HG02852 (cell line): ENCODE results near the gene MAMSTR.
A peak's percentile ranks its signal among the peaks of the same experiment; 100 is the strongest.

ENCODE experiments used
- ATAC-seq: cut with Tn5 transposase; IDR thresholded peaks from one replicate; pipeline ENCODE4 v1.9.1; 2021; ENCODE audit warnings: mild to moderate bottlenecking, moderate library complexity; ENCODE audit not compliant: unreplicated experiment

MAMSTR gene

DNA sequence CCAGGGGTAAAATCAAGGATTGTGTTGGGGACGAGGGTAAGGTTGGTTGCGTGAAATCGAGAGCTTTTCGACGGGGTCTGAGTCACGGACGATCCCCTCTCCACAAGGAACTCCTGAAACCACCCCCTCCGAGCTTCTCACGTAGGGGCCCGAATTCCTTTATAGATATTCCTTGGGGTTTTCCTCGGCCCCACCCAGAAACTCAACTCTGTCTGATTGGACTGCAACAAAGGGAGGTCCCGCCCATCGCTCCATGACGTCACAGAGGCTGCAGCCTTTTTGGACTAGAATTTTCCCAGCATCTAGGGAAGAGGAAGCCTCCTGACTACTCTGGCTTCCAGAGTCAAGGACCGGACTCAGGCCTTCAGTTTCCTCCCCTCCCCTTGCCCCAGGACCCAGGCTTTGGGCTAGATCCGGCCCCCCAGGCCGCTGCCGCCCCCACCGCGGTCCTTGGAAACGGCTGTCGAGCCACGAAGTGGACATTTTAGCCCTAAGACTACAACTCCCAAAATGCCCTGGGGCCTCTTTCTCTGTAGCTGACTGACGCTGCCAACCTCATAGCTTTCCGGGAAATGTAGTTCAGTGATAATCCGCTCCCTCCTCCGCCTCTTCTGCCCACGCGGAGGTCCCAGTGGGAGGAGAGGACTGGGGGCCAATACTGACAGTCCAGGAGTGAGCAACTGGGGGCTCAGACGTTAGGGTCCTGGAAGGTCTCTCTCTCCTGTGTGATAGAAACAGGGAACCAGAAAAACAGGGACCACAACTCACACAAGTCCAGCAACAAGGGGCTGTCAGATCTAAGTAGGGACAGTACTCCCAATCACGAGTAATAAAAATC, 27.4 kb upstream of the MAMSTR start, which contains the start of gene IZUMO1:
Gene IZUMO1 (minus strand): TSS at position 172 of the 838 bp plus-strand sequence. CDS start 1,050 bp downstream, outside the sequence.
- ATAC-seq, result no peak

DNA sequence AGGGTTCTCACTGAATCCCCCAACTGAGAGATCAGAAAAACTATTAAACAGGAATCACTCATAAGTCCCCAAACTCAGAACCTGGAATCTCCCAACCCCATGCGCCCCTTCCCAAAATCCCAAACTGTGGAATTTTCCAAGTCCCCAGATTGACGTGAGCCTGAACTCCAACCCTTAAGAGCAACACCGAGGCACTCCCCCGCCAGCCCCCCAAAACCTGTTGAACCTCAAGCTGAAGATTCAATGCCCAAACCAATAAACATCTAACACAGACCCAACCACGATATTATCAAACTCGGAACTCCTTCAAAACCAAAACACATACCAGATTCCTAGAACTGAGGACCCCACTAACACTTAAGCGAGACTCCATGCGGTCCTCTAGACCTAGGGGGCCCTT, 26.6 kb upstream of the MAMSTR start:
- no peak for ATAC-seq

DNA sequence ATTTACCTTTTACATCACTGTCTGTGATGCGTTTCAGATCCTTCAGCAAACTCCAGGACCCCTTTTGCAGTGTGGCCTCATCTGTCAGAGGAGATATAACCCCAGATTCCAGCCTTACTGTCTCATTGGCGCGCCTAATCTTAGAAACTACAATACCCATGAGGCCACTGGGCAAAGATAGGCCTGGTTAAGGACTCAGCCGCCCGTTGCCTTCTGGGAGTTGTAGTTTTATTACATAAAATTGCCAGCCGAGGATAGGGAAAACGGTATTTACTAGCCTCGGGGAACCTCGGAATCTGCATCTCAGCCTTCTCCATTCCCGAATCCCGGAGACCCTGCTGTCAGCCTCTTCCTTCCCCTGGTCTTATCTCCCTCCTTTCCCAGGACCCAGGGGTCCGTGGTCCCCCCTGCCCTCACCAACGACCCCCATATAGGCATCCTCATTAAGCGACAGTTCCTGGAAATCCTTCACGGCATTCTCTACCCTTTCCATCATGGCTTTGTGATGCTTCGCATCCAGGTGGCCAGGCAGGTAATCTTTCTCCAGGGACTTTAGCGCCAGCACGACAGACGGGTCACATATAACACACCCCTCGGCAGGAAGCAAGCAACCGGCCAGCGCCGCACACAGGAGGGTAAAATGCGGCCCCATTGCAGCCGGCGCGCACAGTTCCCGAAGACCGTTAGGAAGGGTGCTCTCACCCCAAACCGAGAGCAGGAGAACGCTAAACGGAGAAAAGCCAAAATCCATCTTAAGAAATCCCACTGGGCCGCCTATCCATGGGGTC, 25.9 kb upstream of the MAMSTR start:
- ATAC-seq, result no peak

DNA sequence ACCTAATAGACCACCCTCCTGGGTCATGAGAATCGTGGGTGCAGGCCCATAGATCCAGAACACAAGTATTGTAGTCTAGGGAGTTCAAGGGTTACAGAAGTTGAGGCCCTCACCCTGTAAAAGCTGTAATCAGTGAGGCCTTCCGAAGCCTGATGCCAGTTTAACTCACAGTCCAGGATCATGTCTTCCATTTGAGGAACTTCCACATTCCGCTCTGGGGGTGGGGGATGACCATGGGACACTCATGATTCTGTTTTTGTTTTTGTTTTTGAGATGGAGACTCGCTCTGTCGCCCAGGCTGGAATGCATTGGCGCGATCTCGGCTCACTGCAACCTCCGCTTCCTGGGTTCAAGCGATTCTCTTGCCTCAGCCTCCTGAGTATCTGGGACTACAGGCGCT, 22.6 kb upstream of the MAMSTR start:
- ATAC-seq, result no peak

DNA sequence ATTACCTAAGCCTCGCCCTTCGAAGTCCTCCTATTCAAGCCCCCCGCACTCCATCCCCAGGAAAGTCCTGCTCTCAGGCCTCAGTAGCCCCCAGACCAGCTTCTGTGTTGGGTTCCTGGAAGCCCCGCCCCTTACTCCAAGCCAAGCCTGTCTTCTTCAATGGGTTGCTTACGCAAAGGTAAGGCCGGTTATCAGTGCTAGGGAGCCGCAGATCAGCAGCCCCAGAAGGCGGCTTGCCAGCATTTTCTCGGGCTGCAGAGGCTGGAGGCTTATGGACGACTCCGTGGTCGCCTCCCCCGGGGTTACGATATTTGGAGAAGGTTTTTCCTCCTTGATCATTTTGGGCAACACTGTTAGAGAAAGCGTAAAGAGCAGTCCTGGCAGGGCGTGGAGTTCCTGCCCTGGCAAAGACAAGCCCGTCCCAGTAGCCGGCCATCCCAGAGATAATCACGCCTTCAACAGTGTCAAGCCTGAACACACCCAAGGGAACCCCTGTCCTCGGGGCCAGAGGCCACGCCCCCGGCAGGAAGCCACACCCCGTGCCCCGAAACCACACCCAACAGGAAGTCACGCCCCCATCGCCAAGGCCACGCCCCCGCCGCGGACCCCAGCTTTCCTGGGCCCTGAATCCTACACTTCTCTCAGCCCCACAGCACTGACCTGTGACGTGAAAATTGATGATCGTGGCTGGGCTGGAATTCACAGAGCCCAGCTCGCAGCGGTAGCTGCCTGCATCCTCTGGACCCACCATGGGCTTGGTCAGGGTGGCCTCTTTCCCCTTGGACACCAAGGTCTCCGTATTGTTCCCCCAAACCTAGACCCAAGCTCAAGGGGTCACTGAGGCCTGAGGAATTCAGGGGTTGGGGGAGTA, 21.8 kb upstream of the MAMSTR start:
- no peak for ATAC-seq

DNA sequence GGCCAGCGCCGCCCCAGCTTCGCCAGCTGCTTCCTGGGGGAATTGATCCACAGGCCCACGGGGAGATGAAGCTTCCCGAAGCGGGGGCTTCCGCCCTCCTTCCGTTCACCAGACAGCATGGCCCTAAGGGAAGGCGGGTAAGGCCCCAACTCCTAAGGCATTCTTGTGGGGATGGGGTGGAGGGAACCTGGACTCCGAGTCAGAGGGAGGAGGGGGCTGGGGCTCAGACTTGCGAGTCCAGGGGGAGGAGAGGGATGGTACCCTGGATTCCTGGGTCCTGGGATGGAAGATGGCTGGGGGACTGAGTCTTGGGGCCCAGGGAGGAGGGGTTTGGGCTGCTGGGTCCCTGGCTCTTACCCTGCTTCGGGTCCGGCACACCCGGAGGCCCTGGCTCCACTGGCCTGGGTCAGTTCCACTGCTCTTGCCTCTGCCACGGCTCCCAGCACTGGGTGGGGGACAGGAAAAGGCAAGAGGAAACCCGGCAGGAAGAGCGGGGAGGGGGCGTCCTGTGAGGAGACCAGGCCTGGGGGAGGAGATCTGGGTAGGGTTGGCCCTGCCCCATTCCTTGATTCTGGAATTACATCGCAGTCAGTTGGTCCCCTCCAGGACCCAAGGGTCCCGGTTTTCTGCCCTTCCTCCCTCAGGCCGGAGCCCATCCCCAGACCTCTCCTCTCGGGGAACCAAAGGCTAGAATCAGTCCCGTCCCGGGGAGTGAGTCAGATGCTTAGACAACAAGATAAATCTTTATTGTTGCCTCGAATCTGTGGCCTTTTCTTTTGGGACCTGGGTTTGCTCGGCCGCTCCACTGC, 20.8 kb upstream of the MAMSTR start, which contains the start of gene RASIP1:
Gene RASIP1 (minus strand): TSS at position 447 of the 809 bp plus-strand sequence. CDS start 328 bp downstream, at position 119.
- no peak for ATAC-seq

DNA sequence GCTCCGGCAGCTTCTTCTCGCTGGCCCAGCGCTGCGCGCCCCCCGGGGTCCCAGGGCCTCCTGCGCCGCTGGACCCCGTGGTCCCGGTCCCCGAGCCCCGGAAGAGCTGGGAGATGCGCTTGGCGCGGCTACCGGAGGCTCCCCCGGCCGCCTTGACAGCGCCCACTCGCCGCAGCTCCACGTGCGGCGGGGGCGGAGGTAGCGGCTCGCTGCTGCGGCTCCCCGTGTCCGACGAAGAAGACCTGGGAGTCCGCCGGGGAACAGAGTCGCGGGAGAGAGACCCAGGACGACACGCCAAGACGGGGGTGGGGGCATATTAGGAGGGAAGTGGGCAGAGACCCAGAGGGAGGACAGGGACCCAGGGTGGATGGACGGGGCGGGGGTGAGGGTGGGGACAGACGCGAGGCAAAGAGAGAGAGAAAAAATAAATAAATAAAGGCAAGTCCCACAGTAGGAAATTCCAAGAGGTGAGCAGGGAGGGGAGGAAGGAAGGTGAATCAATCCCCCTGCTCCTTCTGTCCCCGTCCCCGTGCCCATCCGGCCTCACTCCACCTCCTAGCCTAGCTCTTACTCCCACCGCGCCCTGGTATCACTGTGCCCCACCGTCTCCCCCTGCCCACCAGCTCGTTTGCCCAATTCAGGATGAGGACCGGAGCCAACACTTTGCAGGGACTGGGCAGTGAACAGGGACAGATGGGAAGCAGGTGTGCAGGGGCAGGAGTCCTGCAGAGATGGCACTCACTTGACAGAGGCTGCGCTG, 20.1 kb upstream of the MAMSTR start:
- ATAC-seq, result no peak

DNA sequence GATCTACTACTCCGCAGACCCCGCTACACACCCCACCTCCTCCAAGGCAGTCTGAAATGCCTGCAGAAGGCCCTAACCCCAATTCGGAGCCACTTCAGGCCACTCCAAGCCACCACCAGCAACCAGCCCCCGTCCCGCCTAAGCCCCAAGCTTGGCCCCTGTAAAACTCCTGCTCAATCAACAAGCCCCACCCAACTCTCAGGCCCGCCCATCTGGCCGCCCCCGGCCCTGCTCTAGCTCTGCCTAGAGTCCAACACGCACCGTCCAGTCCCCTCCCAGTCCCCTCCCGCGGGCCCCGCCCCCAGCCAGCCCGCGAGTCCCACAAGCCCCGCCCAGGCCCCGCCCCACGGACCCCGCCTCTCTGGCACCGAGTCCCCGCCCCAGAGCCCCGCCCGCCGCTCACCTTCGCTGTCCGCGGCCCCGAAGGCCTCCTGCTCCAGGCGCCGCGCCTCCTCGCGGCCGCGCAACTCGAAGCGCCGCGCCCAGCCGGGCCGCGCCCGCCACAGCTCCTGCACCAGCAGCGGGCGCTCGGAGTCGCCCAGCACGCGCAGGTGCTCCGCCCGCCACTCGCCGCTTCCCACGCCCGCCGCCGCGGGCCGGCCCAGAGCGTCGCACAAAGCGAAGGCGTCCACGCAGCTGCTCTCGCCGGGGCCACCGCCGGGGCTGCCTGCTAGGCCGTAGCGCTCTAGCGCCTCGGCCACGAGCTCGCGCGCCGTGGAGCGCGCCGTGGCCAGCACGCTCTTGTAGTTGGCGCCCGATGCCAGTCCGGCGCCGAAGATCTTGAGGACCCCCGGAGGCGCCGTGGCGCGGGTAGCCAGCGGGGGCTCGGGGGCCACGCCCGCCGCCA, 19.3 kb upstream of the MAMSTR start:
- peak; percentile 70 for ATAC-seq

DNA sequence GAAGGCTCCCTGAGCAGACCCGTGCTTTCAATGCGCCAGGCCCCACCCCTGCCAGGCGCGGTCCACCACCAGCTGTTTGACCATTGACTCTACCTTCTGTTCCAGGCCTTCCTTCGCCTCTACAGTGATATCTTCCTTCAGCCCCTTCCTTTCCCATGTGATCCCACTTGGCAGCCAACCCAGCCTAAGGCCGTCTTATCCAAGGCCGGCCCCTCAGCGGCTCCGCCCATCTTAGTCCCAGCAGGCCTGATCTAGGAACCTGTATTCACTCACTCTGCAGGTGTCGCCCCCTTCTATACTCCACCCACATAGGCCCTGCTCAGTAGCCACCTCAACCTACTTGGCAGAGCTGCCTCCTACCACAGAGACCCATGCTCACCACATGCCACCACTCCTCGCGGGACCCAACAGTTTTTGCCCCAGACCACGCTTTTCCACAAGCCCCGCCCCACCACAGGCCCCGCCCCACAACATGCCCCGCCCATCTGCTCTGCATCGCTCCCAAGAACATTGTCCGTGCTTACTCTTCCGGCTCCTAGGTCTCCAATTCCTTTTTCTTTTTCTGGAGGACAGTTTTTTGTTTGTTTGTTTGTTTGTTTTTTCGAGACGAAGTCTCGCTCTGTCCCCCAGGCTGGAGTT, 18.0 kb upstream of the MAMSTR start:
- no peak for ATAC-seq

DNA sequence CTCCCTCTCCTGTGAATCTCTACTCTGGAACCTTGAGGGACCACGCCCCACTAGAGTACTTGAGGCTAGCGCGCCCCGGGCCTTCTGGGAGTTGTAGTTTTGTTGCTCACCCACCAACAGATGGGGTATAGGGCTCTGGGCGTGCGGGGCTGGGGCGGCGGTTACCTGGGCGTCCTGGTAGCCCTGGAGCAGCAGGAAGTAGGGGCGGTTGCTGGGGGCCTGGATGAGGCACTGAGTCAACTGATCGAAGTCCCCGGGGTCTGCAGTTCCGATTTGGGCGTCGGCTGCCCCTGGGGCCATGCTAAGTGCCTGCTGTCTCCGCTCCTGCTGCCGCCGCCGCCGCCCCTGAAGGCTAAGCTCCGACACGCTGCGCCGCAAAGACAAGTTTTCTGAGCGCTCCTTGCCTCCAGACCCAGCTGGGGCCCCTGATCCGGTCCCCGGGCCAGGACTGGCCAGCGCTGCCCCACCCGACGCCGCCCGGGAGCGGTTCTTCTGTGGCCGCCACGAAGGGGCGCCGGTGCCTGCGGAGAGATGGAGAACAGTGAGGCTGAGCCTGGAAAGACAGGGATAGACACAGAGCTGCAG, 15.6 kb upstream of the MAMSTR start:
- ATAC-seq, result no peak

DNA sequence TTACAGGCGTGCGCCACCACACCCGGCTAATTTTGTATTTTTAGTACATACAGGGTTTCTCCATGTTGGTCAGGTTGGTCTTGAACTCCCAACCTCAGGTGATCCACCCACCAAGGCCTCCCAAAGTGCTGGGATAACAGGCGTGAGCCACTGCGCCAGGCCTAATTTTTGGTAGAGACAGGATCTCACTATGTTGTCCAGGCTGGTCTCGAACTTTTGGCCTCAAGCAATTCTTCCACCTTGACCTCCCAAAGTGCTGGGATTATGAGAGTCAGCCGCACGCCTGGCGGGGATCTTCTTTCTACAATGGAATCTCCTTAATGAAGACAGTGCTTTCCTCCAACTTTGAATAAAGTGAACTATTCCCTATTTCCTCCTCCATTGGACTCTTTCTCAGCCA, 15.1 kb upstream of the MAMSTR start:
- no peak for ATAC-seq

DNA sequence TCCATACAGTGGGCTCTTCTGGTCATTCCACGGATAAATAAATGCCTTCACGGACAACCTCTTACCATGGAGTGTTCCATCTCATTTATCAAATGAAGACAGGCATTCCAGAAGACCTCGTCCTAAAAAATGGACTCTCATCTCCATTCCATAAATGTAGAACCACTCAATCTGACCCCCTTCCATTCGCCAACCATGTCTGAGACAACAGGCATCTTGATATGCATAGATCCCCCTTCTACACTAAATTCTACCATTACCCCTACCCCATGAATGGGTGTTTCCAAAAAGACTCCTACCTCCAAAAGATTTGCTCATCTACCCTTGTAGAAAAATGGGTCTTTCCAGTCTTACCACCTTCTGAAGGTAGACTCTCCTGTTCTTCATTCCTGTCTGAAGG, 11.9 kb upstream of the MAMSTR start:
- no peak for ATAC-seq

DNA sequence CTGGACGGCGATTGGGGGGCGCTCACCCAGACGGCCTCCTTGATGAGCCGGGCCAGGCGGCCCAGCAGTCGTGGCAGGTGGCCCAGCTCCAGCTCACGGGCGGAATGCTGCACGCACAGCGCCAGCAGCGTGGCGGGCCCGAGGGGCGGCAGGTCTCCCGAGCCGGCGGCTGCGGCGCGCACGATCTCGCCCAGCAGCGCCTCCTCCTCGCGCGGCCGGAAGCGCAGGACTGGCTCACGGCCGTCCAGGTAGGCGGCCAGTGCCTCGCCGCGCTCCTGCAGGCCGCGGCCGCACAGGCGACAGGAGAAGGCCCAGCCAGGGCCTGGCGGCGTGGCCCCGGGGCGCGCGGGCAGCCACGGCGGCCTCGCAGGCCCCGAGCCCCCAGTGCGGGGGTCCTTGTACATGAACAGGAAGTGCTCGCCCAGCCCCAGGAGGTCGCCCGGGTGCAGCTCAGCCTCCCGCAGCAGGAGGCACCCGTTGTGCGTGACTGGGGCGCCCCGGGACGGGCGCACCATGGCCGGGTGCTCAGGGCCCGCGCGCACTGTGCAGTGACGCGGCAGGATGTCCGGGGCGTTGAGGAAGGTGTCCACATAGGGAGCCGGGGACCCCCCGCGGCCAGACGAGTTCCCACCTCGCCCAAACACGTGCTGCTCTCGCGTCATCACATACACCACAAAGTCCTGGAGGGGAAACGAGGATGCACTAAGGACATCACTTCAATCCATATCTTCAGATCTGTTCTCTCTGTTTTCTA, 9.6 kb upstream of the MAMSTR start:
- no peak for ATAC-seq

DNA sequence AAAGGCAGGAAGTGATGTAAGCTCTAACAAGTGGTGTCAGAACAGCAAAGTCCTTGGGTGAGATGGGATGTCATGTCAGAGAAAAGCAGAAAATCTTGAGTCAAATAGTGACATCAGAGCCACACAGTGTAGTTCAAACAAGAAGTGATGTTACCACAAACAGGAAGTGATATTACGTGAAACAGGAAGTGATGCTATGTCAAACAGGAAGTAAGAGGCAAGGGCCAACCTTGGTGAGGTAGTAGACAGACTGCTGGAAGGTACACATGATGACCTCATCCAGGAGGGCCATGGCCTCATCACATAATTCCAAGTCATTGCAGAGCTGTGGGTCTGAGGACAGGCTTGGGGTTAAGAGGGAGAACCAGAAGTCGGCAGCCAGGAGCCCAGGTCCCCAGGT, 7.0 kb upstream of the MAMSTR start:
- ATAC-seq, result no peak

DNA sequence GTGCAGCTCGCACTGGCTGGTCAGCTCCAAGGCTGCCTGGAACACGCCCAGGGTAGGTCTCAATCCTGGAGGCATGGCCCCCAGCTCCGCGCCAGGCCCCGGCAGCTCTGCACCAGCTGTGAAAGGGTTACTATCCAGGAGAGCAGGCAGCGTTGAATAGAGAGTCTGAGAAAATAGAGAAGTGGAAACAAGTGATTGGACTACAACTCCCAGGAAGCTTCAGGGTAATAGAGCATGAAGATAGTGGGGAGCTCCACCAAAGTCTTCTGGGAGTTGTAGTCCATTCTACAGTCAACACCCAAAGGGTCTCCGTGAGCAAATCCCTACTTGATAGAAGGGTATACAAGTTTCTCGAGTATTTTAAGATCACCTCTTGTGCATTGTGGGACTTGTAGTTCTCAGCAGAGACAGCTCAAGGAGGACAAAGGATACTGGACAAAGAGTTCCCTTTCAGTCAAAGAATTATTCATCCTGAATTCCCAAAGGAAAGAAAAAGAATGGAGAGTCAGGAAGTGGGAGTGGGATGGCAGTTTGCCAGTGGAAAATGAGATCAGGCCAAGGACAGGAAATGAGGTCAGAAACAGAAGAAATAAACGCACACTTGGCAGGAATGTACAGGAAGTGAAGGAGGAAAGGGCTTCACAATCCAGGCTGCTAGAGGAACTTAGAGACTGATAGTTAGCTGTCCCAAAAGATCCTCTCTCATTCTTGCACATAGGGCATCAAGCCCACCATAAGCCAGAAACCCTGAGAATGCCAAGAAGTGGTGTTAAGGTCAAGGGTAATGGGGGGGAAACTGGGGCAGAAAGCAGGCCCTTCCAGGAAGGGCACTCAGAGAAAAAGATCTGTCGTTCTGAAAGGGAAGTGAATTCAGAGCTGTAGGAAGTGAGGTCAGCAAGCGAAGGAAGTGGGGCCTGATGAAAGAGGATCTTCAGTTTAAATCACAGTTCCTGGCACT, 5.5 kb upstream of the MAMSTR start:
- ATAC-seq, result no peak

DNA sequence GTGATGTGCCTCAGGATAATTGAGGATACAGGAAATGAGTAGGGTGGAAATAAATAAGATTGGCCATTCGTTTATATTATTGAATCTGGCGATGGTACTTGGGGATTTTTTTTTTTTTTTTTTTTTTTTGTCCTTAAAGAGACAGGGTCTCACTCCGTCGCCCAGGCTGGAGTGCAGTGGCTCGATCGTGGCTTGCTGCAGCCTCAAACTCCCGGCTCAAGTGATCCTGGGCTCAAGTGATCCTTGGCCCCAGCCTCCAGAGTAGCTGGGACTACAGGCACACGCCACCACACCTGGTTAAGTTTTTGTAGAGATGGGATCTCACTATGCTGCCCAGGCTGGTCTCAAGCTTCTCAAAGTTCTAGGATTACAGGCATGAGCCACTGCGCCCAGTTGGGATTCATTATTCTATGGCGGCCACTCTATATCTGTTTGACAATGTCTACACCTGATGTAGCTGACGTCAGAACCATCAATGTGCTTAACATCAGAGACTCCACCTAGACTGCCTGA, 2.7 kb upstream of the MAMSTR start:
- no peak for ATAC-seq
